ENCODE results near the gene GID8. TPM values are rescaled to one million over a fixed set of nuclear protein-coding genes. Genes with fewer than 3 reads are reported as not detected.
A peak's percentile ranks its signal among the peaks of the same experiment; 100 is the strongest.

Gene GID8
- total RNA-seq, 1 donor from 2014 or later: 48.7 TPM

- no peaks in the 10 kb centered on the region for H3K9me3 Mint-ChIP-seq
- Histone ChIP-seq H3K36me3 (no peaks in the 10 kb centered on the region), H3K4me1 (peaks cover 33% of the 10 kb centered on the region), H3K79me2 (ENCODE audit: low read depth) (no peaks in the 10 kb centered on the region), H3K27ac (no peak overlapping the region), H3K4me2 (no peak overlapping the region), H3K27me3 (peaks cover 11% of the 10 kb centered on the region), H2AFZ (replicated peaks) (no peak overlapping the region), H4K20me1 (ENCODE audit: low read depth) (no peaks in the 10 kb centered on the region), H3K9ac (no peak overlapping the region), H3K4me3 (no peak overlapping the region), H3K9me3 (ENCODE audit: low read depth) (no peaks in the 10 kb centered on the region), H3F3A (ENCODE audit: low read depth) (peaks cover 18% of the 10 kb centered on the region)
- peaks cover 48% of the 10 kb centered on the region for H3K4me1 Mint-ChIP-seq
- TF ChIP-seq EZH2phosphoT487 (IDR thresholded peaks at IDR 0.05) (no peak), EZH2 (IDR thresholded peaks at IDR 0.05) (no peak)
- TF ChIP-seq, protein P1, sequence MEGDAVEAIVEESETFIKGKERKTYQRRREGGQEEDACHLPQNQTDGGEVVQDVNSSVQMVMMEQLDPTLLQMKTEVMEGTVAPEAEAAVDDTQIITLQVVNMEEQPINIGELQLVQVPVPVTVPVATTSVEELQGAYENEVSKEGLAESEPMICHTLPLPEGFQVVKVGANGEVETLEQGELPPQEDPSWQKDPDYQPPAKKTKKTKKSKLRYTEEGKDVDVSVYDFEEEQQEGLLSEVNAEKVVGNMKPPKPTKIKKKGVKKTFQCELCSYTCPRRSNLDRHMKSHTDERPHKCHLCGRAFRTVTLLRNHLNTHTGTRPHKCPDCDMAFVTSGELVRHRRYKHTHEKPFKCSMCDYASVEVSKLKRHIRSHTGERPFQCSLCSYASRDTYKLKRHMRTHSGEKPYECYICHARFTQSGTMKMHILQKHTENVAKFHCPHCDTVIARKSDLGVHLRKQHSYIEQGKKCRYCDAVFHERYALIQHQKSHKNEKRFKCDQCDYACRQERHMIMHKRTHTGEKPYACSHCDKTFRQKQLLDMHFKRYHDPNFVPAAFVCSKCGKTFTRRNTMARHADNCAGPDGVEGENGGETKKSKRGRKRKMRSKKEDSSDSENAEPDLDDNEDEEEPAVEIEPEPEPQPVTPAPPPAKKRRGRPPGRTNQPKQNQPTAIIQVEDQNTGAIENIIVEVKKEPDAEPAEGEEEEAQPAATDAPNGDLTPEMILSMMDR (IDR thresholded peaks at IDR 0.05): no peak
- peaks cover 20% of the 10 kb centered on the region for H3K27me3 Mint-ChIP-seq (ENCODE audit: insufficient read depth, low read depth)
- H3K27ac Mint-ChIP-seq: no peak overlapping the region
- no peak overlapping the region for H3K4me3 Mint-ChIP-seq
- no peaks in the 10 kb centered on the region for H3K36me3 Mint-ChIP-seq
- DNase-seq (ENCODE audit: low spot score): no peak
These were observed 44.5 kb downstream of the GID8 start for GRCh38 chr20:62982124-62983075.

- Histone ChIP-seq H3K79me2 (ENCODE audit: low read depth) (no peaks in the 10 kb centered on the region), H3K4me2 (no peak overlapping the region), H2AFZ (replicated peaks) (no peak overlapping the region), H3K9me3 (ENCODE audit: low read depth) (no peaks in the 10 kb centered on the region), H3F3A (ENCODE audit: low read depth) (peaks cover 18% of the 10 kb centered on the region), H3K27ac (no peak overlapping the region), H3K27me3 (peaks cover 11% of the 10 kb centered on the region), H3K4me1 (peaks cover 33% of the 10 kb centered on the region), H3K4me3 (no peak overlapping the region), H3K36me3 (no peaks in the 10 kb centered on the region), H4K20me1 (ENCODE audit: low read depth) (no peaks in the 10 kb centered on the region), H3K9ac (no peak overlapping the region)
- no peaks in the 10 kb centered on the region for H3K9me3 Mint-ChIP-seq
- no peak for DNase-seq (ENCODE audit: low spot score)
- H3K4me3 Mint-ChIP-seq: peak overlapping the region; percentile 67
- H3K36me3 Mint-ChIP-seq: no peaks in the 10 kb centered on the region
- H3K4me1 Mint-ChIP-seq: peaks cover 48% of the 10 kb centered on the region
- peak overlapping the region; percentile 97 for H3K27ac Mint-ChIP-seq
- no peak for TF ChIP-seq EZH2 (IDR thresholded peaks at IDR 0.05)
- TF ChIP-seq, protein P1 (IDR thresholded peaks at IDR 0.05): no peak
- no peak for TF ChIP-seq EZH2phosphoT487 (IDR thresholded peaks at IDR 0.05)
- peaks cover 18% of the 10 kb centered on the region for H3K27me3 Mint-ChIP-seq (ENCODE audit: insufficient read depth, low read depth)
These were observed 45.3 kb downstream of the GID8 start for GRCh38 chr20:62983210-62983609.

- H3K9ac ChIP-seq: no peak overlapping the region
- peaks cover 38% of the 10 kb centered on the region for H3K4me1 Mint-ChIP-seq
- H4K20me1 ChIP-seq (ENCODE audit: low read depth): no peaks in the 10 kb centered on the region
- H3K4me3 Mint-ChIP-seq: peak overlapping the region; percentile 71
- TF ChIP-seq, protein P1 (IDR thresholded peaks at IDR 0.05): no peak
- no peak for TF ChIP-seq EZH2 (IDR thresholded peaks at IDR 0.05)
- TF ChIP-seq EZH2phosphoT487 (IDR thresholded peaks at IDR 0.05): no peak
- peaks cover 6% of the 10 kb centered on the region for H3K27me3 ChIP-seq
- peaks cover 28% of the 10 kb centered on the region for H3K4me1 ChIP-seq
- H3K9me3 ChIP-seq (ENCODE audit: low read depth): no peaks in the 10 kb centered on the region
- H3K4me2 ChIP-seq: peak overlapping the region; percentile 13
- DNase-seq (ENCODE audit: low spot score): no peak
- peaks cover 13% of the 10 kb centered on the region for H3F3A ChIP-seq (ENCODE audit: low read depth)
- H2AFZ ChIP-seq (replicated peaks): peak overlapping the region; percentile 26
- no peaks in the 10 kb centered on the region for H3K9me3 Mint-ChIP-seq
- H3K27ac ChIP-seq: no peak overlapping the region
- H3K79me2 ChIP-seq (ENCODE audit: low read depth): no peaks in the 10 kb centered on the region
- peak overlapping the region; percentile 99 for H3K27ac Mint-ChIP-seq
- H3K36me3 ChIP-seq: no peaks in the 10 kb centered on the region
- H3K4me3 ChIP-seq: no peak overlapping the region
- H3K27me3 Mint-ChIP-seq (ENCODE audit: insufficient read depth, low read depth): peaks cover 14% of the 10 kb centered on the region
- H3K36me3 Mint-ChIP-seq: no peaks in the 10 kb centered on the region
These were observed 46.9 kb downstream of the GID8 start for GRCh38 chr20:62984666-62985443.

All from neural progenitor cell (in vitro differentiated cells).